HEK293T (cell line): ENCODE data around the gene SLC18B1.

ENCODE experiments used
- CTCF ChIA-PET: fragments of 350-600 bp; formaldehyde crosslinking; extraction: SDS; loops from one replicate; lab custom pipeline; 2021; ENCODE audit warnings: antibody characterized with exemption, inconsistent platforms; lab: Yijun Ruan, JAX
- POLR2A ChIA-PET: fragments of 350-600 bp; formaldehyde crosslinking; extraction: SDS; loops from one replicate; lab custom pipeline; 2020; ENCODE audit warnings: antibody characterized with exemption, inconsistent platforms; lab: Yijun Ruan, JAX
- DNase-seq: peaks from one replicate; pipeline ENCODE4 v3.0.0; 2012; ENCODE audit warnings: mixed read lengths; ENCODE audit errors: extremely low spot score
- ARNT ChIP-seq: fragments of 450-650 bp; IDR thresholded peaks from 2 replicates; pipeline ENCODE4 v1.6.1; 2017; ENCODE audit warnings: mild to moderate bottlenecking
- BHLHE40 ChIP-seq: fragments of 450-650 bp; IDR thresholded peaks from 2 replicates; pipeline ENCODE4 v1.6.1; 2016; ENCODE audit warnings: mild to moderate bottlenecking, moderate library complexity, borderline replicate concordance
- CTBP1 ChIP-seq: fragments of 450-650 bp; IDR thresholded peaks from 2 replicates; pipeline ENCODE4 v1.6.1; 2016; ENCODE audit warnings: borderline replicate concordance
- ELF4 ChIP-seq: fragments of 450-650 bp; IDR thresholded peaks from 2 replicates; pipeline ENCODE4 v1.6.1; 2017; ENCODE audit warnings: antibody characterized with exemption
- FOXA1 ChIP-seq: fragments of 450-650 bp; IDR thresholded peaks from 2 replicates; pipeline ENCODE4 v1.6.1; 2016; ENCODE audit warnings: mild to moderate bottlenecking
- FOXK2 ChIP-seq: fragments of 450-650 bp; IDR thresholded peaks from 2 replicates; pipeline ENCODE4 v1.6.1; 2016; ENCODE audit warnings: mild to moderate bottlenecking
- FOXM1 ChIP-seq: fragments of 450-650 bp; IDR thresholded peaks from 2 replicates; pipeline ENCODE4 v1.6.1; 2017; ENCODE audit warnings: mild to moderate bottlenecking, borderline replicate concordance
- HDGF ChIP-seq: fragments of 450-650 bp; IDR thresholded peaks from 2 replicates; pipeline ENCODE4 v1.6.1; 2017; ENCODE audit warnings: antibody characterized with exemption, borderline replicate concordance
- L3MBTL2 ChIP-seq: fragments of 450-650 bp; conservative IDR thresholded peaks from 2 replicates; pipeline ENCODE4 v1.6.1; 2016; ENCODE audit warnings: mild to moderate bottlenecking
- LEF1 ChIP-seq: fragments of 450-650 bp; IDR thresholded peaks from 2 replicates; pipeline ENCODE4 v1.6.1; 2017; ENCODE audit warnings: mild to moderate bottlenecking, borderline replicate concordance
- NFRKB ChIP-seq: fragments of 450-650 bp; IDR thresholded peaks from 2 replicates; pipeline ENCODE4 v1.6.1; 2016; ENCODE audit warnings: mild to moderate bottlenecking, moderate library complexity
- SP1 ChIP-seq: fragments of 450-650 bp; IDR thresholded peaks from 2 replicates; pipeline ENCODE4 v1.6.1; 2017
- SUZ12 ChIP-seq: fragments of 450-650 bp; IDR thresholded peaks from 2 replicates; pipeline ENCODE4 v1.6.1; 2016; ENCODE audit warnings: mild to moderate bottlenecking
- TARDBP ChIP-seq: fragments of 450-650 bp; IDR thresholded peaks from 2 replicates; pipeline ENCODE4 v1.6.1; 2016
- ZNF384 ChIP-seq: fragments of 450-650 bp; IDR thresholded peaks from 2 replicates; pipeline ENCODE4 v1.6.1; 2016
- TF ChIP-seq, protein P1 (sequence below): fragments of 450-650 bp; IDR thresholded peaks from 2 replicates; pipeline ENCODE4 v1.6.1; 2016

SLC18B1 gene

DNA sequence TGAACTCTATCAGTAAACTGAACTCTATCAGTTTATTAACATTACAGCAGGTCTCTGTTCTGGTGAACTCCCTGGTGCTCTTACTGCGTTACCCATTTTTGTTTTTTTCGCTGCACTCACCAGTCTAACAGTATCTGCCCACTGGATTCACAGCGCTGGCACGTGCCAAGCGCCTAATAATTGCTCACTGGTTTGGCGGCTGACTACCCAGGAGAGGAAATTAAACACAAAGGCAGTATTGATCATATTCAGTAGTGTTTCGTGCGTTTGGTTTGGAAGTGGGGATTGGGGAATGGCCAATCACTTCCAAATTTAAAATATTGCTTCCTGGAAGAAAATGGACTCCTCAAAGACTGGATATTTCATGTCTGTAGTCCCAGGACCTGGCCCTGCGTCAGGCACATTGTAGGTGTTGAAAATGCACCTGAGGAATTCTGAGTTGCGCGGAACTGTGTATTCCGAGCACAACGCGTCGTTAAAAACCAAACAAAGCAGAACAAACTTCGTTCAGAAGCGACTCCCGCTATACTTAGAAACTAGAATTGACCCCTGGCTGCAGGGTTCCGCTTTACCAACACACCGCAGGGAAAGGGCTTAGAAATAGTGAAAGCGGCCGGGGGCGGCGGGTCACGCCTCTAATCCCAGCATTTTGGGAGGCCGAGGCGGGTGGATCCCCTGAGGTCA lies 14.9 kb upstream of the SLC18B1 start:
- CTCF ChIA-PET, result interaction anchor here (2.3 kb wide), 1 partner anchor 14 kb away, joined by 14 read pairs; the partner anchor contains the start of gene SLC18B1
- POLR2A ChIA-PET, result interaction anchor here (0.7 to 3.9 kb wide), 7 partner anchors 11 to 222 kb away, joined by 3 to 18 read pairs (median 3); partner anchors contain the start of gene SLC18B1
- no peak for TF ChIP-seq CTBP1
- peak; percentile 80 for TF ChIP-seq L3MBTL2
- no peak for DNase-seq

DNA sequence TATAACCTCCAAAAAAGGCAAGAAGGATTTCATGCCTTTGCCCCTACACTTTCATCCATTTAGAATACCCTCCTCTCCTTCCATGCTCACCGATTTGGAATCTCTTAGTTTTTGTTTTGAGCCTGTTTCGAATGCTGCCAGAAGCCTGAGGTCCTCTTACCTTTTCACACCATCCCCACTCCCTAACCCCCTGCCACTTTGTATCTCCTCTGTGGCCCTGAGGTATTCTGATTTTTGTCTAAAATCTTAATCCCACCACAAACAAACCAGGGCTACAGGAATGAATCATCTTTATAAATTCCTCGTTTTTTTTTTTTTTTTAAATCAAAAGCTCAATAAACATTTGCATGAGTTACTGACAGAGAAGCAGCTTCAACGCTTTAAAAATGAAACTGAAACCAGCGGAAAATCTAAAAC lies 14.3 kb upstream of the SLC18B1 start:
- ChIA-PET POLR2A (interaction anchor here (0.7 to 3.9 kb wide), 5 partner anchors 12 to 105 kb away, joined by 3 to 18 read pairs (median 3); partner anchors contain the start of gene SLC18B1), CTCF (interaction anchor here (2.3 kb wide), 1 partner anchor 13 kb away, joined by 14 read pairs; the partner anchor contains the start of gene SLC18B1)
- no peak for DNase-seq
- TF ChIP-seq NFRKB, result no peak
- no peak for TF ChIP-seq SP1

DNA sequence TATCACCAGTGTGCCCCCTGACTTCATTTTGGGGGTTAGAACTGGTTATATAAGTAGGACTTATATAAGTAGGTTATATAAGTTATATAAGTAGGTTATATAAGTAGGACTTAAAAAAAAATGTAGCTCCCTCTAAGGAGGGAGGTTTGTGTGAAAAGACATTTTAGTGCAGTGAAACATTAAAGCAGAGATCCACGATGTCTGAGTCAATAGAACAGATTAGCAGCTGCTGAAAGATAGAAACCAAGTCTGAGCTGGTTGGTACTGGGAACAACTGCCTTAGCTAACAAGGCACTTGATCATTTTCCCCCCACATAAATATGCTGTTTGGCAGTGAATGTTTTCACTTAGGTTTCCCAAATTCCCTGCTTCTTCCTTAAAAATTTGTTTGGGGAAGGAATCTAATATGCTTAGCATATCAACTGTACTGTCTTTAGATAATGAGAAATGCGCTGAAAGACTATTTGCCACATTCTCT lies 13.9 kb upstream of the SLC18B1 start:
- POLR2A ChIA-PET, result interaction anchor here (0.7 to 3.9 kb wide), 5 partner anchors 12 to 105 kb away, joined by 3 to 18 read pairs (median 3); partner anchors contain the start of gene SLC18B1
- no peak for DNase-seq
- CTCF ChIA-PET, result interaction anchor here (0.7 to 2.3 kb wide), 3 partner anchors 13 to 285 kb away, joined by 3 to 14 read pairs (median 4); partner anchors contain the start of gene SLC18B1

DNA sequence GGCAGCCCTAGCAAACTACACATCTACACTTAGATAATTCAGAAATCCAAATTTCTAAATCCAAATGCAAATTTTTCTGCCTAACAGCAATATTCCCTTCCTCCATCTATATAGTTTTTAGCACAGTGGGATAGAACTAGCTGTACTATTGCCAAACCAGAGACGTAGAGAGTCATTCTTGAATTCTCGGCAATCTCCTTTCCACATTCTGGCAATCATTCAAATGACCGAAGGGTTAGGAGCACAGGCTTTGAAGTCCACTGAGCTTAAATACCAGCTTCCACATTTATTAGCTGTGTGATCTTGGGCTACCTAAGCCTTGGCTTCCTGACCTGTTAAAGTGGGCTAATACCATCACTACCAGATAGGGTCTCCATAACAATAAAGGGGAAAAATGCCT lies 12.8 kb upstream of the SLC18B1 start:
- TF ChIP-seq FOXM1 (no peak), SP1 (no peak), FOXK2 (no peak)
- ChIA-PET POLR2A (interaction anchor here (2.6 kb wide), 1 partner anchor 14 kb away, joined by 17 read pairs; the partner anchor contains the start of gene SLC18B1), CTCF (interaction anchor here (2.3 kb wide), 1 partner anchor 12 kb away, joined by 14 read pairs; the partner anchor contains the start of gene SLC18B1)
- no peak for DNase-seq

More for the DNA sequence above, 13.9 kb upstream of the SLC18B1 start:
- no peak for TF ChIP-seq BHLHE40
- TF ChIP-seq FOXK2, result no peak
- TF ChIP-seq CTBP1, result no peak
- TF ChIP-seq, protein P1, sequence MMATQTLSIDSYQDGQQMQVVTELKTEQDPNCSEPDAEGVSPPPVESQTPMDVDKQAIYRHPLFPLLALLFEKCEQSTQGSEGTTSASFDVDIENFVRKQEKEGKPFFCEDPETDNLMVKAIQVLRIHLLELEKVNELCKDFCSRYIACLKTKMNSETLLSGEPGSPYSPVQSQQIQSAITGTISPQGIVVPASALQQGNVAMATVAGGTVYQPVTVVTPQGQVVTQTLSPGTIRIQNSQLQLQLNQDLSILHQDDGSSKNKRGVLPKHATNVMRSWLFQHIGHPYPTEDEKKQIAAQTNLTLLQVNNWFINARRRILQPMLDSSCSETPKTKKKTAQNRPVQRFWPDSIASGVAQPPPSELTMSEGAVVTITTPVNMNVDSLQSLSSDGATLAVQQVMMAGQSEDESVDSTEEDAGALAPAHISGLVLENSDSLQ, result no peak
- TF ChIP-seq FOXM1, result no peak
- TF ChIP-seq TARDBP, result no peak
- TF ChIP-seq ARNT, result no peak
- no peak for TF ChIP-seq FOXA1
- TF ChIP-seq HDGF, result no peak
- TF ChIP-seq SUZ12, result no peak
- TF ChIP-seq L3MBTL2, result no peak
- no peak for TF ChIP-seq LEF1
- no peak for TF ChIP-seq ELF4
- TF ChIP-seq NFRKB, result no peak
- TF ChIP-seq SP1, result no peak
- TF ChIP-seq ZNF384, result no peak; the same call in 1 of the 2 replicates

DNA sequence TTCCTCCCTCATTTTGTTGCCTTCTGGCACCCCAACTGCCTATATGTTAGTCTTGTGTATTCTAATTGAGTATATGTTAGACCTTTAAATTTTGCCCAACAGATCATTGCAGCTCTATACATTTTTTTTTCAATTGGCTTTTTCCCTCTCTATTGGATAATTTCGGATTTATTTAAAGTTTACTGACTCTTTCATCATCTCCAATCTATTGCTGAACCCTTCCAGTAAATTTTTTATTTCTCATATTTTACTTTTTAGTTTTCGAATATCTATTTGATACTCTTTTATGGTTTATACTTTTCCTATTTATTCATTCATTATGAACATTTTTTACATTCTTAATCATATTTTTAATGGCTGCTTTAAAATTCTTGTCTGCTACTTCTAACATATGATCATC lies 7.1 kb upstream of the SLC18B1 start:
- POLR2A ChIA-PET, result no interaction called here

DNA sequence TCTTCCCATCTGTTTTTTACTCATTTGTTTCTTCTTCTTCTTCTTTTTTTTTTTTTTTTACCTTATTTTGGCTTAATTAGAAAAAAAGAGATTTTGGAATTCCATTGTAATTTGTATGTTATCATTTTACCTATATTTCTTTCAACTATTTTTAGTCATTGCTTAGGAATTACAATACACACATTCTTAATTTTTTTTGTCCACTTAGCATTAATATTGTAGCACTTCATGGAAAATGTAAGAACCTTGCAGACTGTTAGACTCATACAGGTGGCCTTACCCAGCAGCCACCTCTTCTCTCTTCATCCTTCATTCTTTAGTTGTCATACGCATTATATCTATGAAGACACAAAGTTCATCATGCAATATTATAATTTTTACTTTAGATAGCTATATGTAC lies 5.8 kb upstream of the SLC18B1 start:
- ChIA-PET CTCF (no interaction called here), POLR2A (no interaction called here)
- DNase-seq, result no peak
- TF ChIP-seq ZNF384 (no peak), ARNT (no peak), SP1 (no peak), L3MBTL2 (no peak)

More for the DNA sequence above, 7.1 kb upstream of the SLC18B1 start:
- DNase-seq, result no peak
- TF ChIP-seq ZNF384 (no peak), FOXK2 (no peak), L3MBTL2 (no peak), HDGF (no peak), FOXA1 (no peak), LEF1 (no peak), CTBP1 (no peak), BHLHE40 (no peak), ARNT (no peak), ELF4 (no peak), SP1 (no peak), SUZ12 (no peak), NFRKB (no peak), TARDBP (no peak), FOXM1 (no peak)
- TF ChIP-seq, protein P1, result no peak
- CTCF ChIA-PET, result no interaction called here

DNA sequence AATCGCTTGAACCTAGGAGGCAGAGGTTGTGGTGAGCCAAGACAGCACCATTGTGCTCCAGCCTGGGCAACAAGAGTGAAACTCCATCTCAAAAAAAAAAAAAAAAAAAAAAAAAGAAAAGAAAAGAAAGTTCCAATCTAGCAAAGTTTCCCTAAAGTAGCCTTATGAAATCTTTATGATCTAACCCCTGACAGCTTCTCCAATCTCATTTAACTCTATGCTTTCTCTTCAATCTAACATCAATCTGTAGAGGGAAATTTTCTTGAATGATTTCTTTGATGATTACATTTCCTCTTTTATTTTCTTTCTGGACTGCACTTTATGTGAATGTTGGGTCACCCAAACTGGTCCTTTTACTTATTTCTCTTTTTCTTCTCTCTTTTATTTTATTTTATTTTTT lies 2.2 kb upstream of the SLC18B1 start:
- ChIA-PET CTCF (interaction anchor here (1.7 to 3.5 kb wide), 2 partner anchors 12 to 14 kb away, joined by 4 to 14 read pairs; no protein-coding TSS in a partner anchor), POLR2A (interaction anchor here (3.4 kb wide), 1 partner anchor 13 kb away, joined by 10 read pairs; the partner anchor contains the start of gene RPS12)
- TF ChIP-seq CTBP1 (no peak), ZNF384 (0 out of 2 replicates have a peak, but pooled peaks have one; percentile 35), FOXM1 (no peak), FOXK2 (no peak)
- DNase-seq, result no peak
